ENCODE measurements around the gene RFPL2.

Gene RFPL2

DNA sequence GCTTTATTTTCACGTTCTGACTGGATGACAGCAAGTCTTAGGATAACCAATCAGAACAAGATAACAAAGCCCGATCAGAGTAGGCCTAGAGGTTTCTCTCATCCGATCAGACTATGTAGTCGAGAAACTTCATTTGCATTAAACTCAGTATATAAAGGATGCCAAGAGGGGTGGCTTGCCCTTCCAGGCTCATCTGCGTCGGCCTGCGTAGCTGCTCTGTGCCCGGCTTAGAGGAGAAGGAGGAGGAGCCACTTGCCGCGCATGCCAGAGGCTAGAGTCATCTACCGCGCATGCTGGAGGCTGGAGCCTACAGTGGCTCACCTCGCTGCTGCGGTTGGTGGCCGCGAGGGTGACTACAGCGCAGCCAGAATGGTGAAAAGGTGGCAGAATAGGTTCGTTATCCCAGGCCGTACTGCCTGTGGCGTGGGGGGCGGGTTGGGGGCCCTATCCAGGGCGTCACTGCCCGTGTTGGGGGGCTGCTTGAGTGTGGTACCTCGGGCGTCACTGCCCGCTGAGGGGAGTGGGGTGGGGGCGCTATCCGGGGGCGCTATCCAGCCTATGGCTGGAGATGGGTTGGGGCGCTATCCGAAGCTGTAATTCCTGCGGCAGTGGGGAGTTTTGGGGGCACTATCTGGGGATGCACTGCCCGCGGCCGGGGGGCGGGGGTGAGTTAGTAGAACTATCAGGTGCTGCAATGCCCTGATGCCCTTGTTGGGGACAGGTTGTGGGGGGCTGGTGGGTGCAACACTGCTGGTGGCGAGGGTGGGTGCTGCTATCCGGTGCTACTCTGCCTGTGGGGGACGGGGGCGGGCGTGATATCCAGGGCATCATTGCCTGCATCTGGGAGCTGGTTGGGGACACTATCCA lies at the start of gene RFPL2:
Gene RFPL2, minus strand, starts transcription at position 218 of the 867 bp plus-strand sequence. CDS start 2,622 bp downstream, outside the sequence.
- DNase-seq = no peak

DNA sequence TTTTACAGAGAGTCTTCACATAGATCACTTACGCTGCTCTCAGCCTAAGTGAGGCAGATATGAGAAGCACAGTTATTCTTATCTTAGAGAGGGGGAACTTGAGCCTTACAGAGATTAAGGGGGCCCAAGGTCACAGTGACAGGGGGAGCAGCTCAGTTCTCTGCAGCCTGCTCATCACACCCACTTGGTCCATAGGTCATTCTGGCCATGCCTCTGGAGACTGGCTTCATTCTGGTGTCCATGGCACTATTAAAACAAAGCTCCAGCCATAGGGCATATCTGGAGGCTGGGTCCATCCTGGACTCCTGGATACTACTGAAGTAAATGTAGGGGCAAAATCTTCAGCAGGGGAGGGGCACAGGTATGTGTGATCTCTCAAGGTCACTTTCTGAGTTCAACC lies 44.4 kb upstream of the RFPL2 start:
- DNase-seq = no peak

DNA sequence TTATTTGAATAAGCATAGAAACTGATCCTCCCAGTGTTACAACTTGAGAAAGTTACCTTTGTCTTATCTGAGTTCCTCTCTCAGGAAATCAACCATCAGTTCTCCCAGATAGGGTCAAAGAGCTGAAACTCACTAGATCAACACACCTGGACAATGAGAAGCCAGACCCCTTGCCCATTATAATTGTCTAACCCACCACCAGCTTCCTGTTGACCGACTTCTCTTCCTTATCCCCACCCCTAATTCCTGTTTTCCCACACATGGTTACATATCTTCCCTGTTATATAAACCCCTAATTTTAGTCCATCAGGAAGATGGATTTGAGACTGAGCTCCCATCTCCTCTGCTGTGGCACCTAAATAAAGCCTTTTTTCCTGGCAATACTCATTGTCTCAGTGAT lies 43.4 kb upstream of the RFPL2 start:
- no peak for DNase-seq

DNA sequence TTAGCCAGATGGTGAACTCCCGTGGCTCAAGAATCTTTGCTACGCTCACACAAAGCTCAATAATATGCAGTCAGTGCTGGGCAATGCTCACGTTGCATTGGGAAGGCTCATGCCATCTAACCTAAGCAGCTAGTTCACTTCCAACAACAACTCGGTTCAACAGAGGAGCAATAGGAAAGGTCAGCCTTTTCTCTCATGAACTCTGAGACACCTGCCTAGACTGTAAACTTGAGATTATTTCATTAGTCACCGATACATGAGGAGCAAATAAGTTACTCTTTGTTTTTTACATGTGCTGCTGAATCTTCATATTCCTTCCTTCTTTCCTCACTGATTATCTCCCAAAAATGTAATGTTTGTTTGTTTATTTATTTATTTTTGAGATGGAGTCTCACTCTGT lies 41.3 kb upstream of the RFPL2 start:
- no peak for DNase-seq

DNA sequence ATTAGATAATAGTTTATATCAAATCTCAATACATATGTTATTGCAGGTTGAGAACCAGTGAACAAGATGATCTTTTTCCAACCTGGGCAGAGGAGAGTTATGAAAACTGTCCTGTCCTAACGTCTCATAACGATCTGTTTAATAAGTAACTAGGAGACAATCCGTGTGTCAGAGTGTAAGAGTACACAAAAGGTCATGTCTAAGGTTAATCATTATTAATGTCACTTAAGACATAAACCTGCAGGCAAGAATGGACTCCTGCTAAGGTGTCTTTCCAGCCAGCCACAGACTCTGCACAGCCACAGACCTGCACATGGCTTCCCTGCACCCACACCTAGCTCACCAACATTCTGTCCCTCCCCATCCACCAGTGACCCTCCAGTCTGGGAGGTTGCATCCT lies 40.2 kb upstream of the RFPL2 start:
- DNase-seq = no peak

DNA sequence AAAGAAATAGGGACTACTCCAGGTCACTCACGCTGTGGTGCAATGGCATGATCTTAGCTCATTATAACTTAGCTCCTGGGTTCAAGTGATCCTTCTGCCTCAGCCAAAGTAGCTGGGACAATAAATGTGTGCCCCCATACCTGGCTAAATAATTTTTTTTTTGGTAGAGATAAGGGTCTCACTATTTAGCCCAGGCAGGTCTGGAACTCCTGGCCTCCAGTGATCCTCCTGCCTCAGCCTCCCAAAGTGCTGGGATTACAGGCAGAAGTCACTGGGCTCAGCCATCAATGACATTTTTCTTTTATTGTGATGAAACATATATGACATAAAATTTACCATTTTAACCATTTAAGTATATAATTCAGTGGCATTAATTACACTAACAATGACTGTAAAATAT lies 39.7 kb upstream of the RFPL2 start:
- no peak for DNase-seq

DNA sequence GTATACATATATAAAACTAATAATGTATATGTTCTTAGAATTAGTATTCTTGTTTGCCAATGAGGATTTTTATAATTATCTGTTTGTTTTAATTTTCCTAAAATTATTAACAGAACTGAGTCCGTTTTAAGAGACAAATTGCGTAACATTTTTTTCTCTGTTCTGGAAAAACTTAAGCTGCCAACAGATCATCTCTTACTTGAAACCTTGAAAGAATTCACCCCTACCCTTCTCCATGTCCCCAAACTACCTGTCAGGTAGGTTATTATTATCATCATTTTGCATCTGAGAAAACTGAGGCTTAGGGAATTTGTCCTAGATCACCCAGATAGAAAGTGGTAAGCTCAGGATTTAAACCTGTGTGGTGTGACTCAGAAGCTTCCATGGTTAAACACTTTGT lies 35.6 kb upstream of the RFPL2 start:
- no peak for DNase-seq

DNA sequence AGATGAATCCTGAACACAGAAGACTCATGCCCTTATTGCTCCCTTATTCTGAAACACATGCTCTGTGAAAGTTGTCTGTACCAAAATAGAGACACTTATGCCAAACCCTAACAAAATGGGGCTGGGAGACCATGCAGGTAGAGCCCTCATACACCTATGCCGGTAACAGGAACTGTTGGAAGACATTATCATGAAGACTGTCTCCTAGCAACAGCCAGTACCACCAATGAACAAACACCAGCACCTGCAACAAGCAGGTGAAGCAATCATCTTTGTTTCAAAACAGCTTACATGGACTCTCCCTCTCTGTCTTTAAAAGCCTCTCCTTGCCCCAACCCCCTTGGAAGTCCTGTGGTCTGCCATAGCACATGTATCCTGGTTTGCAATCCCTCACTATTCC lies 33.0 kb upstream of the RFPL2 start:
- DNase-seq = no peak

DNA sequence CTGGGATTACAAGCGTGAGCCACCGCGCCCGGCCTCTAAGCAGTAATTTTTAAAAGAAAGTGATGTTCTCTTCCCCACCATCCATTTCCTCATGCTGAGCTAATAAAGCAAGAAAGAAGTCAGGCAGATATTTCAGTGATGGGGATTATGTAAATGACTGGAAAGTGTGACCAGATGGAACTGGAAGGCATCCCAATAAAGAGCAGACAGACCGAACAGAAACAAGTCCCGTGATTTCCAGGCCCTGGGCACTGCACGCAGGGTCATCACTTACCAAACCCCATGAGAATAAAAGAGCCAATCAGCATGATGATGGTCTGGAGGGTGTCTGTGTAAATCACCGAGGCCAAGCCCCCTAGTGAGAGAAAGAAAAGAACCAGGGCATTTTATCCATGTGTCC lies 32.1 kb upstream of the RFPL2 start:
- no peak for DNase-seq

DNA sequence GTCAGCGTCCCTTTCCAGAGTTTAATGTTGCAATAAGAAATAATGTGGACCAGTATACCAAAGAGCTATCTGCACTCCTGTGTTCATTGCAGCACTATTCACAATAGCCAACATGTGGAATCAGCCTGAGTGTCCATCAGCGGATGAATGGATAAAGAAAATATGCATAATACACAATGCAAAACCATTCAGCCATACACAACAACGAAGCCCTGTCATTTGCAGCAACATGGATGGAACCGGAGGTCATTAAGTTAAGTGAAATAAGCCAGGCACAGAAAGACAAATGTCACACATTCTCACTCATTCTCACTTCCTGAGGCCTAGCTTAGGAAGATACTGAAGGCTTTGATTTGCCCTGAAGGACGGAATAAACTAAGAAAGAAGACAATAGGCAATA lies 28.2 kb upstream of the RFPL2 start:
- no peak for DNase-seq

DNA sequence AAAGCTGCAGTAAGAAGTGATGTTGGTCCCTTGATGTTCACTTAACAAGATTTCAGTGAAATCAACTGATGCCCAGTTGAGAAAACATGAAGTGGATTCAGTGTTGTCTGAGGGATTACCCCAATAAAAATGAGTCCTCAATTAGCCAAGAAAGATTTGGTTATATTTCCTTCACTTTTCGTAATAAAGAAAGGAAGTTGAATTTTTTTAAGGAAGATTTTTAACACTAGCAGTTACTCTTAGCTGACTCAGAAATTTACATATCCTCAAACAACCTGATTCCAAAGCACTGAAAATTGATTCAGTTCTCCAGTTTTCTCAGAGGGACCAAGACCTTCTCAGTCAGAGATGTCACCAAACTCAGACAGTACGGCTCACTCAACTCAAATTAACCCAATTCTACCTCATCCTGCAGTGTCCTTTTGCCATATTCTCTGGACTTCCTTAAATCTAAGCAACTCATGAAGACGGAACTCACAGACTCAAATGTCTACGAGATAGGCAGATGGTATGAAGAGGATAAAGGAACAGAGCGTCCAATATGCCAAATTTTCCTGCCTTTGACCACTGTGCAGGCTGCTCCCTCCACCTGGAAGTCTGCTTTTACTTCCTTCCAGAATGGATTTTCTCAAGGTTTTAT lies 27.4 kb upstream of the RFPL2 start:
- DNase-seq = no peak

DNA sequence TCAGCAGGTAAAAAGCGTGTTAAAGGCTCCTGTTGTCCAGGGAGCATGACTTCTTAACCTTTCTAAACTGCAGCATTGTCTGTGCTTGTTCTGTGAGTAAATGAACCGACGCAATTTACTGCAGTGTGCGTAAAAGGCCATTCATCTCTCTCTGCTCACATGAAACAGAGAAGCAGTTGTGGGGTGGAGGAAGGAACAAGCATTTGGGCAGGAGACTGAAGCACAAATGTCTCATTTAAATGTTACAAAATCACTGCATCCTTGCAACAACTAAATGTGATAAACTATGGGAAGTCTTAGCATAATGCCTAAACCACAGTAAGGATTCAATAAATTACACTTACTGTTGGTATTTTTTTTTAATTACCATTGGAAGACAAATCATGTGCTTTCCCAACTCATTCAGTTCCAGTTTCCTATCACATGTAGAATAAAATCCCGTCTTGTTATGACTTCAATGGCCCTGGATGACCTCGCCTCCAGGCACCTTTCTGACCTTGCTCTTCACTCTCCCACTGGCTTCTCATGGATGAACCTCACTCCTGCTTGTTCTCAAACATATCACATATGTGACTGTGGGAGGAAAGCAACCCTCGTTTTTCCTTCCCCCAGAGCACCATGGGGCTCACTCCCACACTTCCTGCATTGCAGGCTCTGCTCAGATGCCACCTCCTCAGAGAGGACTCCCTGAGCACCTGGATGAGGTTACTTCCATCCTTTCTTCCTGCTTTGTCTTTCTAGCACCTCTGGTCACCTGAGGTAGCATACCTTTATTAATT lies 21.6 kb upstream of the RFPL2 start:
- DNase-seq = no peak

DNA sequence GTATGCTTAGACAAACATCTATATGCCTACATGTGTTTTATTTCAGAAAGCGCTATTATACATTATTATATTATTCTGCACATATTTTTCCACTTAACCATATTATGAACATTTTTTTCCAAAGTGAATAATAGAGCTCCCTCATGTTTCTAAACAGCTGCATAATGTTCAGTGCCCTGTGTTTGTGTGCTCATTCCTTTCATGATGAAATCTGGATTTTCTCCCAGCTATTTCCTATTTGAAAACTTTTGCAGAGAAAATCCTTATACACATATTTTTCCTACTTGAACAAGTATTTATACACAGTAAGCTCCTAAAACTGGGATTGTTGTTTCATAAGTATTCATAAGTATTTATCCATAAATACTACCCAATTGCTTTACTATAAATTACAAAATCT lies 18.1 kb upstream of the RFPL2 start:
- DNase-seq = no peak

DNA sequence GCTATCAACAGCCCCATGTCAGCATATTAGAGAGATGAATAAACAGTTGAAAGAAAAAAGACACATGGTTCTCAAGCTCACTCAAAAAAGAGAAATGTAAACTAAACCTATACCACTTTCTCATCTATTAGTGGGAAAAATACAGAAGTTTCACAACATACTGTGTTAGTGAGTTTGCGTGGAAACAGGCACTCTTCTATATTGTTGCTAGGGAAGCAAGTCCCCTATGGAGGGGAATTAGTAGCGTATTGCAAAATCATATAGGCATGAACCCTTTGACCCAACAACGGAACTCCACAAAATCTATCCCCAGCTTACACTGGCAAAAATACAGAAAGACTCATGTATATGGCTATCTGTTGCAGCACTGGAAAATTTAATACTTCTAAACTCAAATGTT lies 14.2 kb upstream of the RFPL2 start:
- no peak for DNase-seq

DNA sequence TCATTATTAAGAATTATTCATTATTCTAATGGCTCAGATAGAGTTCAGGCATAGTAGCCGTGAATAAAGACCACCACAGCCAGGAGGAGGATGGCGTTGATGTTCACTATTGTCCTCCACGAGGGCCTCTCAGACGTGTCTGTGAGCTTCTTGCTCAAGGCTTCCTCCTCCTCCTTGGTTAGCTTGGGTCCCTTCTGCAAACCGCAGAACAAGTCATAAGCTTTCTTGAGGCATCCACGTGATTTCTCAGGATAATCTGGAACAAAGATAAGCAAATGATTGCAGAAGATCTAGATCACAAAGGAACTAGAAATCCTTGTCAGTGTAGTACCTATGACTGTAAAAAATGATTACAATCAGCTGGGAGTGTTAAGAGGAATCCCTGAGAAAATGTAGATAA lies 13.6 kb upstream of the RFPL2 start:
- DNase-seq = no peak

DNA sequence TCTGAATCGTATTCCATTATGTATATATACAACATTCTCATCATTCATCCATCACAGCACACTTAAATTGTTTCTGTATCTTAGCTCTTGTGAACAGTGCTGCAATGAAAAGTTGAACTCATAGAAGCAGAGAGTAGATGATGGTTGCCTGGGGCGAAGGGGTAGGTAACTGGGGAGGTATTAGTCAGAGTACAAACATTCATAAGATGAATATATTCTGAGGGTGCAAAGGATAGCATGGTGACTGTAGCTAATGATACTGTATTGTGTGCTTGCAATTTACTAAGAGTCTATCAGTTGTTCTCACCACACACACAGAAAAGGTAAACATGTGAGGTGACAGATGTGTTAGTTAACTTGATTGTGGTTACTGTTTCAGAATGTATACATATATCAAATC lies 12.6 kb upstream of the RFPL2 start:
- DNase-seq = no peak

DNA sequence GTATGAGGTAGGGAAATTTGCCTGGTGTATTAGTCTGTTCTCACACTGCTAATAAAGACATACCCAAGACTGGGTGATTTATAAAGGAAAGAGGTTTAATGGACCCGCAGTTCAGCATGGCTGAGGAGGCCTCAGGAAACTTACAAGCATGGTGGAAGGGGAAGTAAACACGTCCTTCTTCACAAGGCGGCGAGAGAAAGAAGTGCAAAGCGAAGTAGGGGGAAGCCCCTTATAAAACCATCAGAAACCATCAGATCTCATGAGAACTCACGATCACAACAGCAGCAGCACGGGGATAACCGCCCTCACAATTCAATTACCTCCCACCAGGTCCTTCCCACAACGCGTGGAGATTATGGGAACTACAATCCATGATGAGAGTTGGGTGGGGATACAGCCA lies 12.0 kb upstream of the RFPL2 start:
- no peak for DNase-seq

DNA sequence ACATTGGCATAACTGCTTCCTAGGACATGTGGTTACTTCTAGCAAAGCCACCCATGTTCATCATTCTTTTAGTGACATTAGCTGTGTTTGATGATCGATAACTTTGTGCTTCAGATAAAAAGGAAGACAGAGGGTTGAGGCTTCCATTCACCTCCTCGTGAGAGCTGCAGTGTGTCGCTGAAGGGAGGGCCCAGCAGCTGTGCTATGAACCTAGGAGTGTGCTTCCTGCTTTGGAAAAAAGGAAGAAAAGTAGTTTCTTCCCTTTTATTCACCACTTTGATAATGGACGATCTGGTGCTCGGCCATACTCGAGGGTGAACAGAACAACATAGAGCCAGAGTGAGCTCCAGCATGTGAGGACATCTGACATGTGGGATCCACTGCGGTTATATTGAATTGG lies 6.1 kb upstream of the RFPL2 start:
- DNase-seq = no peak

DNA sequence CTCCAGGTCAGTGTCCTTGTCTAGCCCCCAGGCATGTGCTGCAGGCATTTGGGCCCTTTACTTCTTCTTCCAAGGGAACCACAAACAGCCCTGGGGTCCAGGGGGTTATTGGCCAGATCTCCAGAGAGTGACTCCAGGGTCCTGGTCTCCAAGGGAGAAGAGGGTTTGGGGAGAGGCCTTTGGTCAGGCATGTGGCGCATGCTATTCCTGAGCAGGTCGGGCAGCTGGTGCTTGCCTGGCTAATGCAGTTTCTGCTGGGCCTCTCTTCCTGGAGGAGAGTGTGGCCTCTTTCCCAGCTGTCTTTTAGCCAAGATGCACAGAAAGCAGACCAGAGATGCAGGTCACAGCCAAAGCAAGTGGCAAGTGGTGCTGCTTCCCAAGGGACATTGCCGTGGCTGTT lies 3.8 kb upstream of the RFPL2 start:
- DNase-seq = no peak

DNA sequence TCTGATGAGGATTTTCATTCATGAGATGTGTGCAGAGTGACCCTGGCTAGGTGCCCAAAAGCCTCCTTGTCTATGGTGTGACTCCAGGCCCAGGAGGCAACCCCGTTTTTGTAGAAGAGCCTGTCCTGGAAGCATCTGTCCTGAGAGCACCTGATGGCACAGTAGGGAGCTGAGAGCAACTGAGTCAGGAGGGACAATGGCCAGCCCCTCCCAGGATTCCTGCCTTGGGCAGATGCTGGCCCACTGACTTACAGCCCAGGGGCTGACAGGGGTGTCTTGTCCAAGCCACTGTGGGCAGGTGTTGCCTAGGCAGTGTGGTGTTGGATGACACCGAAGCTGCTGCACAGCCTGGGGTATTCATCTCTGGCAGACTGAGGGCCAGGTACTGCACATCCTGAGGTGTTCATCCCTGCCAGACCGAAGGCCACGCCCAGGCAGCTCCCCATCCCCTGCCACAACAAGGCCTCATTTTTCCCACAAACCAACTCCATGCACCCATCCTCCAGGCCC lies 3.2 kb upstream of the RFPL2 start:
- no peak for DNase-seq

DNA sequence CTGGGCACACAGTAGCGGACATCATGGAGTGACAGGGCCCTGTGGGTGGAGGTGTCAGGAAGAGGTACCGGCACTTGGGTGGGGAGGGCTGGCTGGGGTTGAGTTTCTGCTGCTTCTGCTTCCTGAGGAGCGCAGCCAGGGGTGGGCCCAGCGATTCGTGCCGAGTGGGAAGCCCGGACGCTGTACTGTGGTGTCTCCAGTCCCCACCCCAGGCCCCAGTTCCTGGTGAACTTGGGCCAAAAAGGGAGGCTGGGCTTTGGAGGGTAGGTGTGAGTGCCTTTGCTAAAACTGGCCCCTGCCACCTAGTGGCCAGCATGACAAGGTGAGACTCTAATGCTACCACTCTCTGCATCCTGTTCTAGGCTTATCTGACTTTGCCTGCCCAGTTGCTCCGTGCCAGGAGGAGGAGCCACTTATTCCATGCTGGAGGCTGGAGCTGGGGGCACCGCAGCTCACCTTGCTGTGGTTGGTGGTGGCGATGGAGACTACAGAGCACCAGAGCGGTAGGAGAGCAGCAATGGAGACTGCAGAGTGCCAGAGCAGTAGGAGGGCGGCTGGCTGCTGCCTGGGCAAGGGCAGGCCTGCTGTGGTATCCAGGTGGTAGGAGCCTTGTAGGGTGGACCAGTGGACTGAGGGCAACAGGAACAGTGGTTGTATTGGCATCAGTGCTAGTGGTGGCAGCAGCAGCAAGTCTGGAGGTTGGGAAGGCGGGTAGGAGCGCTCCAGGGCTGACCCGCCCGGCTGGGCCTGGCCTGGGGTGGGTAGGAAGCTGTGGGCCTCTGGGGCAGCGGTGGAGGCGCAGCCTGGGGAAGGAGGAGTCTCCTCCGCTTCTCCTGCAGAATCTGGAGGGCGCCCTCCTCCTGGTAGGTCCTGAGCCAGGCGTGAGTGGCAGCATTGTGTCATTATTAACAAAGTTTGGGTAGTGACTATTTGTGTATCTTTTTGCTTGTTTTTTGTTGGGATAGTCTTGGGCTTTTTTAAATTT lies 2.2 kb upstream of the RFPL2 start:
- DNase-seq = no peak

DNA sequence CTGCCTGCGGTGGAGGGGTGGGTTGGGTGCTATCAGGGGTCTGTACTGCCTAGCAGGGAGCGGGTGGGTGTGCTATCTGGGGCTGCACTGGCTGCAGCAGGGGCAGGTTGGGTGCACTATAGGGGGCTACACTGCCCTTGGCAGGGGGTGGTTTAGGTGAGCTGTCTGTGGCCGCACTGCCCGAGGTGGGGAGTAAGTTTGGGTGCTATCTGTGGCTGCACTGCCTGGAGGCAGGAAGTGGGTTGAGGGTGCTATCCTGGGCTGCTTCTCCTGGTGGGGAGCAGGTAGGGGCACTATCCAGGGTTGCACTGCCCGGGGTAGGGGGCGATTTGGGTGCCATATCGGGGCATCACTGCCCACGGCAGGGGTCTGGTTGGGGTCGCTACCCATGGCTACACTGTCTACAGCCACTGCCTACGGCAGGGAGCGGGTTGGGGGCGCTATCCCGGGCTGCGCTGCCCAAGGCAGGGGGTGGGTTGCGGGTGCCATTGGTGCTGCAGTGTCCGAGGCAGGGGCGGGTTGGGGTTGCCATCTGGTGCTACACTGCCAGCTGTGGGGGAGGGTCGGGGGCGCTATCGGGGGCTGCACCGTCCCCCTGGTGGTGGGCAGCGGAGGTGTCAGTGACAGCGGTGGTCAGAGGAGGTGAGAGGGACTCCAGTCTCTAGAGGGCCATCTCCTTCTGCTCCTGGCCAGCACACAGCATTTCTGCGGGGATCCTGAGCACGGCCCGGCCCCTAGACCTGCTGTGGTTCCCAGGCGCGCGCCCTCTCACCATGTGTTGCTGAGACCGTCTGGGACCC lies 1.3 kb upstream of the RFPL2 start:
- no peak for DNase-seq
